Kasumi-1 (cell line): Measurements from ENCODE around the gene PNKD.

ENCODE experiments used
- DNase-seq, 2 experiments: peaks; one replicate each; lab custom pipeline; 2025; lab: John Stamatoyannopoulos, UW

The PNKD gene

DNA sequence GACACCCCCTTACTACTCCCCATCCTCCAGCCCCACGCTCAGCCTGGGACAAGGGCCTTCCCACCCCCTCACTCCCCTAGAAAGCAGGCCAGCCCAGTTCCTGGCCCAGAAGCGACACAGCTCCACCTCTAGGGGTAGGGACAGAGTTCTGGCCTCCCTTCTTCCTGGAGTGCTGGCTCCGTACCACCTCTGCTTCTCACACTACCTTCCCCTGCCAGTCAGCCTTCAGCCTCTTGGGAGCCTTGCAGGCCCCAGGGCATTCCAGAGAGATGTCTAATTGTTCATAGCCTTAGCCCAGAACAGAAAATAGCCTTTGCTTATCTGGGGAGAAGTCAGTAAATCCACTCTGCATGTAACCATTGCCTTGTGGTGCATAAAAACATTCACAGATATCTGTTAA is 73.3 kb downstream of the PNKD start:
- DNase-seq = no peak

DNA sequence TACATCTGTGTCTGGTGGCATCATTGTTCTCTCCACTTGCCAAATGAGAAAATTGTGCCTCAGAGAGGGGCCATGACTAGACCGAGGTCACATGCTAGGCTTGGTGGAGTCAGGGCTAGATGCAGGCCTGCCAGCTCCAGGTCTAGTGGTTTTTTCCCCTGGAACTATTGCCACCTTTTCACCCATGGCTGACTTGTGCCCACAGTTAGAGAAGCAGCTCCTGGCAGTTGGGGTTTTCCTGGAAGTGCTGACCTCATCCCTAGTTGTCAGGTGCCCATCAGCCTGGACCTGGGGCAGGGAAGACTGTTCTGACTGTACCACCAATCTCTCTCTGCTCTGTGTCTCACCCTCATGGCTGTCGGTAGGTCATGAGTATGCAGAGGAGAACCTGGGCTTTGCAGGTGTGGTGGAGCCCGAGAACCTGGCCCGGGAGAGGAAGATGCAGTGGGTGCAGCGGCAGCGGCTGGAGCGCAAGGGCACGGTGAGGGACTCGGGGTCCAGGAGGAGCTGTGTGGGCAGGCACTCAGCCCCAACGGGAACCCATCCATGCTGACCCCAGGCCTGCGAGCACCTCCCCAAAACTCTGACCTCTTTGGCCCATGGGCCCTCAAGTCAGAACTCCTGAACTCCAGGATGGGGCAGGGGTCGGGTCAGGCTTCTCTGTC is 73.9 kb downstream of the PNKD start:
- DNase-seq = no peak

DNA sequence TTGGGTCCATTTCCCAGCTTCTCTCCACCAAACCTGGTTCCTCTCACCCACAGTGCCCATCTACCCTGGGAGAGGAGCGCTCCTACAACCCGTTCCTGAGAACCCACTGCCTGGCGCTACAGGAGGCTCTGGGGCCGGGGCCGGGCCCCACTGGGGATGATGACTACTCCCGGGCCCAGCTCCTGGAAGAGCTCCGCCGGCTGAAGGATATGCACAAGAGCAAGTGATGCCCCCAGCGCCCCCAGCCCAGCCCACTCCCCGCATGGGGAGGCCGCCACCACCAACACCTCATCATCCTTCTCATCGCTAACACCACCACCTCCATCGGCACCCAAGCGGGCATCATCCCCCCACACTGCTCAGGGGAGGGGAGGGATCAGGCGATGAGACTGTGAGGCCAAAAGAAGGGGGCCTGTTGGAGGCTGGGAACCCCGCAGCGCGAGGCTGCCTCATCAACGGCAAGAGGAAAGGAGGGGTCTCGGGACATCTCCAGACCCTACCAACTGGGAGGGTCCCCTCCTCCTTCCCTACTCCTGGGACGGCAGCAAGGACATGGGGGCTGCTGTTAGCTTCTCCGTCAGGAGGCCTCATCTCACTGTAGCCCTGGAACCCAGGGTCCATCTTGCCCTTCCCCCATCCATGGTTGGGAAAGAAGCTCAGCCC is 74.6 kb downstream of the PNKD start:
- DNase-seq = no peak

DNA sequence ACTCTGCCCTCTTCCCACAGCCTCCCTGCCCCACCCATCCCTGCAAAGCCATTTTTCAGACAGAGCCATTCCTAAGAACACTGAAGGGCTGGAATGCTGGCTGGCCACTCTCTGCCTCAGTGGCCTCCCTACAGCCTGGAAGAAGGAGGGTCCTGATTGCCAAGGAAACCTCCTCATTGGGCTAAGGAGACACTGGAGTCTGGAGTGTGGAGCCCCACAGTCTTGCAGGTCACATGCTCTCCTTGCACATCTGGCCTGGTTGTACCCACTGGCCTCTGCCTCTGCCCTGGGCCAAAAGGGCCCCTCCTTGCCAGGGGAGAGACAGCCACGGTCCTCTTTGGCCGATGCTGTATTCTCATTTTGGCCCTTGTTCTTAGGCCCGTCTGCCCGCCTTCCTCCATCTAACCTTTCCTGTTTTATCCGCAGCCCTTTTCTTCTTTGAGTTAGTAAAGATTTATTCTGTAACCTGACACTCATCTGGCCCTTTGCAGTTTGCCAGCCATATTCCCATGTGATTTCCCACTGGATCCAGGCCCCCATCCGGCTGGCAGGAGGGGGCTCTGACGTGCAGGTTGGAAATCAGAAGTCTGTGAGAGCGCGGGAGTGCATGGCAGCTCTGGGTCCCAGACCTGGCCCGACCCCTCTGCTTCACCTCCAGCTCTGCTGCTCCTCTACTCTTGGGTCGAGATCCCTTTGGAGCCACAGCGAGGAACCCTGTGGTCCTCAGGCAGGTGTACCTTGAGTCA is 75.3 kb downstream of the PNKD start:
- no peak for DNase-seq

DNA sequence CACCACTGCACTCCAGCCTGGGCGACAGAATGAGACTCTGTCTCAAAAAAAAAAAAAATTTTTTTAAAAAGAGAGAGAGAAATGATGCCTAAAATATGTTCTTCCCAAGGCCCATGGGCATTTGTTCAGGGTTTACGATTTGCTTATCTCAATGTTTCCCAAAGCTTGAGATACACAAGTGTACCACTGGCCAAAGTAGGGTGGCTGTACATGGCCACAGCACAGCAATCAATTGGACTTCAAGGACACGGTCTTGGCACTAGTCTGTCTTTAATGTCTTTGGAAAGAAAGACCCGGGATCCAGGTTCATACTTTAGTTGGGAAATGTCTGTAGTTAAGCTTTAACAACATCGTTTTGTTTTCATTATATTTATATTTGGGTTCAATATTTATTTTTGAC is 76.9 kb downstream of the PNKD start:
- no peak for DNase-seq

DNA sequence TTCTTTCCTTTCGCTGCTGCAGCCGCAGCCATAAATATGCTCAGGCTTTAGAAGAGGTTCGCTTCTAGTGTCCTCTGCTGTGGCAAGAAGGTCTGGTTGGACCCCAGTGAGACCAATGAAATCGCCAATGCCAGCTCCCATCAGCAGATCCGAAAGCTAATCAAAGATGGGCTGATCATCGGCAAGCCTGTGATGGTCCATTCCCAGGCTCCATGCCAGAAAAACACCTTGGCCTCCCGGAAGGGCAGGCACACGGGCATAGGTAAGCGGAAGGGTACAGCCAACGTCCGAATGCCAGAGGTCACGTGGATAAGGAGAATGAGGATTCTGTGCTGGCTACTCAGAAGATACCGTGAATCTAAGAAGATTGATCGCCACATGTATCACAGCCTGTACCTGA is 83.7 kb downstream of the PNKD start:
- no peak for DNase-seq

DNA sequence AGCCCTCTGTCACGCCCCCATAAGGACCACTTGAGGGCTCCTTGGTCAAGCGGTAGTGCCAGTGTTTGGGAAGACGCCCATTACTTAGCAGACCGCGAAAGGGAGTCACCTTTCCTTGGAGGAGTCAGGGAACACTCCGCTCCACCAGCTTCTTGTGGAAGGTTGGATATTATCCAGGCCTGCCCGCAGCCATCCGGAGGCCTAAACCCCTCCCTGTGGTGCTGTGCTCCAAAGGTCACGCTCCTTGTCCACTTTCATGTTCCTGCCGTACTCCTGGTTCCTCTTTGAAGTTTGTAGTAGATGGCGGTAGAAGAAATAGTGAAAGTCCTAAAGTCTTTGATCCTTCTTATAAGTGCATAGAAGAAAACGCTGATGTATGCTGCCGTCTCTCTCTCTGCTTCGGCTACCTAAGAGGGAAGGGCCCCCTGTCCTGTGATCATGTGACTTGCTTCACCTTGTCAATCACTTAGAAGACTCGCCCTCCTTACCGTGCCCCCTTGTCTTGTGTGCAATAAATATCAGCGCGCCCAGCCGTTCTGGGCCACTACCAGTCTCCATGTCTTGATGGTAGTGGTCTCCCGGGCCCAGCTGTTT is 84.6 kb downstream of the PNKD start:
- no peak for DNase-seq

DNA sequence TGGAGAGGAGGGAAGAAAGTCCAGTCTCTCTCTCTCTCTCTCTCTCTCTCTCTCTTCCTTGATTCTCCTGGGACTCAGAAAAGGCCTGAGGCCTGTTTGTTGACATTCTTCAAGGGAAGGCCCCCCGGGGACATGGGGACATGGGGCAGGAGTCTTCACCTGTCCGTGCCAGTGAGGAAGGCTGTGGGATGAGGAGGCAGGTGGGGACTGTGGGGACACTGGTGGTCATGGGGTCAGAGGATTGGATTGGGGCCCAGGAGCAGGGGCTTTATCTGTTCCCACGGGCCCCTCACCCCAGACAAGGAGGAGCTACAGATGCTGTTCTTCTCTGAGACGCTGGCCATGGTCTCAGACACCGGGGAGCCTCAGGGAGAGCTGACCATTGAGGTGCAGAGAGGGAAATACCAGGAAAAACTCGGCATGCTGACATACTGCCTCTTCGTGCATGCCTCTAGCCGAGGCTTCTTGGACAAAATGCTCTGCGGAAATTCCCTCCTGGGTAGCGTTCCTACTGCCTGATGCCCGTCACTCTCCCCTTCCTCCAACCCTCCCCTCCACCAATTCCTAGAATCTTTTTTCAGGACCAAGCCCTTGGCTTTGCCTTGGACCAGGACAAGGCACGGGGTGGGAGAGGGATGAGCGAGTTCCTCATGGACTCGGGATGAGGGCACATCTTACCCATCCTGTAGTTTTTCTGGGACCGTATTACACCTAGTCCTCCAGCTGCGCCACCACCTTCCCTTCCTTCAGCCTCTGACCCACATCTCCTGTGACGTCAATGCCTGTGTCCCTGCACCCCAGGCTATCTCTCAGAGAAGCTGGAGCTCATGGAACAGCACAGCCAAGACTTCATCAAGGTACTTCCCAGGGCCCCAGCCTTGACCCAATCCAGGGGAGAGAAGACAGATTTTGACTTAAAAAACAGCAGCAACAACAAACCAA is 87.2 kb downstream of the PNKD start:
- DNase-seq = no peak

DNA sequence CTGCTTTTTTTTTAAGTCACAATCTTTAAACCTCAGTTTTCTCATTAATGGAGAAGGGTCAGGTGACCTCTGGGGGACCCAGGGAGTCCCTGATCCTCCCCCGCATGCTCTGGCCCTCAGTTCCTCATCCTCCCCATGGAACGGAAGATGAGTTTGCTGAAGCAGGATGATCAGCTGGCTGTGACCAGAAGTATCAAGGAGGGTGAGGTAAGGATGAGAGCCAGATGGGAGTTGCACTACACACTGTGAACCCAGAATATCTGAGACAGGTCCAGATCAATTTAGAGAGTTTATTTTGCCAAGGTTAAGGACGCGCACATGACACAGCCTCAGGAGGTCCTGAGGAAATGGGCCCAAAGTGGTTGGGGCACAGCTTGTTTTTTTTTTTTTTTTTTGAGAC is 90.1 kb downstream of the PNKD start:
- peak; percentile 26 to 50 for DNase-seq

DNA sequence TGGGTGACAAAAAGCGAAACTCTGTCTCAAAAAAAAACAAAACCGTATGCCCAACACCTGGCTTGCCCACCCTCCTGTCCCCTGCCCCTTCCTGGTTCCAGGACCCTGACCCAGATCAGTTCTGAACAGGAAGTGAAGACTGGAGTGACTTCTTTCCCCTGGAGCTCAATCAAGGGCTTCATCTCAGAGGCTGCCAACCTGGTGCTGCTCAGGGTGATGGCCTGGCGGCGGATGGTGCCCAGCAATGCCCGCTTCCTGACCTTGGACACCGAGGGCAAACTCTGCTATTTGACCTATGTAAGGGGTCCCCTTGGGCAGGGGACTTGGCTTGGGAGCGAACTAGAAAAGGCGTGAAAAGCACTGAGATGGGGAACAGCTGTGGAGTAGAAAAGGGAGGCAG is 92.3 kb downstream of the PNKD start:
- DNase-seq = no peak

DNA sequence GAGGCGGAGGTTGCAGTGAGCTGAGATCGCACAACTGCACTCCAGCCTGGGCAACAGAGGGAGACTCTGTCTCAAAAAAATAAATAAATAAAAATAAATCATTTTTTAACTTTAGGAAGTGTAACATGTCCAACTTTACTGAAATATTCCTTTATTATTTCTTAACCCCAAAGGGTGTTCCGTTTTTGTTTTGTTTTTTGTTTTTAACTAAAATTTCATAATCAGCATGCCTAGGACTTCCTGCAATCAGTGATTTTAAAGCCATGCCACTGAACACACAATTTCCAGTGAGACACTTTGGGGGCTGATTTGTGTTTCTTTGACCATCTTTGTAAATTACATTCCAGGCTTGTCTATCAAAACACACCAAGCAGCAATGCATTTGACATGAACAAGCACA is 93.4 kb downstream of the PNKD start:
- DNase-seq = no peak

DNA sequence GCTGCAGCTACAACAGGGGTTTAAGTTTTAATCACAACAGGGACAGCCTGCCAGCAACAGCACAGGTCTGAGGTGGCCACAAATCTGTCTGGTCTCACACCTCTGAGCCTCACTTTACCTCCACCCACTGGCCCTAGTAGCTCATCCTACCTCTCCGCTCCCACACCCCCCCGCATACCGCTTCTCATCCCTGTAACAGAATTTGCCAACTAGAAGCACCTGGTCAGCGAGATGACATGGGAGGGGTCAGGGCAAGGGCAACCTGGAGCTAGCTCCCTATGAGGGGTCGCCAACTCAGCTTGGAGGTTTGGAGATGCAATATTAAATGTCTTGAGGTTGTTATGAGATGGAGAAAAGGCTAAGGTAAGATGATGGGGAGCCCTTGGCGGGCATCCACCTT is 93.9 kb downstream of the PNKD start:
- no peak for DNase-seq

DNA sequence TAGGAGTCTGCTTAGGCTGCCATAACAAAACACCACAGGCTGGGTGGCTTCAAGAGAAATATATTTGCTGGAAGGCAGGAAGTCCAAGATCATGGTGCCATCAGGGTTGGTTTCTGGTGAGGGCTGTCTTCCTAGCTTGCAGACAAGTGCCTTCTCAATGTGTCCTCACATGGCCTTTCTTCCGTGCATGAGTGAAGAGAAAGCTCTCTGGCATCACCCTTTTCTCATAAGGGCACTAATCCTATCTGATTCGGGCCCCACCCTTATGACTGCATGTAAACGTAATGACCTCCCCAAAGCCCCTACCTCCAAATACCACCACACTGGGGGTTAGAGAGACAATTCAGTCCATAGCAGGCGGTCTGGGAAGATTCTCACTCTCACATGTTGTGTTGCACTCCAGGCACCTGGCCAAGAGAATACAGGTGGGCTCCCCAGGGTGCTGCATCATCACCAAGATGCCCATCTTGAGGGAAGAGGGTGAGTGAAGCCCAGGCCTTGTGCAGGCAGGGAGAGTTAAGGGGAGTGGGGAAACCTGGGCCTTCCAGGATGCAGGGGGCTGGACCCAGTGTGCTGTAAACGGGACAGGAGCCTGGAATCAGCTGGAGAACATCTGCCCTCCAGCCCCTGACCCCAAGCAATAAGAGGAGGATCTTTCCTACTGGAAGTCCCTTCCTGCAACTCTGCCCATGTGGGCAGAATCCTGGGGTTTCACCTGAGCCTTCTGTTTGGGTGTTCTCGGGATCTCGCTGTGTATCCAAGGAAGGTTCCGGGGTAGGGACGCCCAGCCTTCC is 96.5 kb downstream of the PNKD start:
- no peak for DNase-seq

DNA sequence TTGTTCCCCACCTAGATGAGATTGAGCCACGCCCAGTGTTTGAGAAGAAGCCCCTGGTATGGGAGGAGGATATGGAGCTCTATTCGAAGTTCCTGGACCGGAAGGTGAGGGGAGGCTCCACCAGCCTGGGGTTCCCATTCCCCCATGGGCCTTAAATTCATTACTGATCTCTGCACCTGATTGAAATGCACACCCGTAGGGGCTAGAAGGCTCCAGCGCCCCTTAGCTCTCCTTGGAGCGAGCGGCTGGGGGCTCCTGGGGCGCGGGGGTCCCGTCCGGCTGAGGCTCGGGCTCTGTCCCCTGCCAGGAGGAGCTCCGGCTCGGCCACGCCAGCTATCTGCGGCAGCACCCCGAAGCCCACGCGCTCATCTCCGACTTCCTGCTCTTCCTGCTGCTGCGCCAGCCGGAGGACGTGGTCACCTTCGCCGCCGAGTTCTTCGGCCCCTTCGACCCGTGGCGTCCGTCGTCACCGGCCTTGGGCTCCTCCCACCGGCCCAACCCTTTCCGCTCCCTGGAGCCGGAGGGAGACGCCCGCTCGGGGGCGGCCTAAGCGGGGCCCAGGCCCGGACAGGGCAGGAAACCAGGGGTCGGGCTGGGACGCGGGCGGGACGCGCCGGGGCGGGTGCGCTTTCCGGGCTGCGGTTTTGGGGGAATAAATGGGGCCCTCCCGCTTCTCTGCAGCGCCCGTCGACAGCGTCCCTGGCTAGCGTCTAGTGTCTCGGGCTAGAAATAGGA is 97.3 kb downstream of the PNKD start:
- peak; percentile 31 to 32 for DNase-seq

DNA sequence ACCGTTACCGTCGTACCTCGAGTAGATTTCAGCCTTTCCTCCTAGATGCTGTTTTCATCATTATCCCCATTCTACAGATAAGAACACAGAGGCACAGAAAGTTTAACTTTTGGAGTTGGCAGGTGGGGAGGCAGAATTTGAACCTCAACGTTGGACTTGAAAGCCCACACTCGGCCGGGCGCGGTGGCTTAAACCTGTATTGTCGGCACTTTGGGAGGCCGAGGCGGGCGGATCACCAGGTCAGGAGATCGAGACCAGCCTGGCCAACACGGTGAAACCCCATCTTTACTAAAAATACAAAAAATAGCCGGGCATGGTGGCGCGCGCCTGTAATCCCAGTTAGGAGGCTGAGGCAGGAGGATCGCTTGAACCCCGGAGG is 97.8 kb downstream of the PNKD start:
- DNase-seq = no peak

DNA sequence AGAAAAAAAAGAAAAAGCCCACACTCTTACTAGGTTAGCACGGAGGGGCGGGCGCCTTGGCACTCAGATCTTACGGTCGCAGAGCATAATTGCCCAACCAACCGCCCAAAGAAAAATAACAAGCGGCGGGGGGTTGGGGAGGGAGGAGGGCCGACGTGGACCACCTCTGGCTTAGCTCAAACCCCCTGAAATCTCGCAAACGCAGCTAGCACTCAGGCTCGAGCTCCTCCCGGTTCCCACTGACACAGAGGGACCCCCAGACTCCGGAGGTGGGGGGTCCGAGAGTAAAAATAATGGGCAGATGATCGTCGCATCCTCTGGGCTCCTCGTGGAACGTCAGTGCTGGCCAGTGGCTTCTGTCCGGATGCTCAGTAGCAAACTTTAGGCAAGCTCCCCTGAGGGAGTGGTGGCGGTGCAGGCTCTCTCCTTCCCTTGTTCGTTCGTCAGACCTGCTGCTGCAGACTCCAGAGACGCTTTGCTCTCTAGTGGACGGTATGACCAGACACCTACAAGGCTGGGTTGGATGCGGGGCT is 98.4 kb downstream of the PNKD start:
- DNase-seq = no peak

DNA sequence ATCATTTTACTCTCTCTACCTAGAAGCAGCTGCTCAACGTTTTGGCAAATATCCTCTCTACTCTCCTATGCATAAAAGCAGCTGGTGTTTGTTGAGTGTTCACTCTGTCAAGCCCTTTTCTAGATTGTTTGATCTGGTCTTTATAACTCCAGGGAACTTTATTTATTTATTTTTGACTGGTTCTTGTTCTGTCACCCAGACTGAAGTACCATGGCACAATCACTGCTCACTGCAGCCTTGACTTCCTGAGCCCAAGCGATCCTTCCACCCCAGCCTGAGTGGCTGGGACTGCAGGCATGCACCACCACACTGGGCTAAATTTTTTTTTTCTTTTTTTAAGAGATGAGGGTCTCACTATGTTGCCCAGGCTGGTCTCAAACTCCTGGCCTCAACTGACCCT is 99.0 kb downstream of the PNKD start:
- no peak for DNase-seq

DNA sequence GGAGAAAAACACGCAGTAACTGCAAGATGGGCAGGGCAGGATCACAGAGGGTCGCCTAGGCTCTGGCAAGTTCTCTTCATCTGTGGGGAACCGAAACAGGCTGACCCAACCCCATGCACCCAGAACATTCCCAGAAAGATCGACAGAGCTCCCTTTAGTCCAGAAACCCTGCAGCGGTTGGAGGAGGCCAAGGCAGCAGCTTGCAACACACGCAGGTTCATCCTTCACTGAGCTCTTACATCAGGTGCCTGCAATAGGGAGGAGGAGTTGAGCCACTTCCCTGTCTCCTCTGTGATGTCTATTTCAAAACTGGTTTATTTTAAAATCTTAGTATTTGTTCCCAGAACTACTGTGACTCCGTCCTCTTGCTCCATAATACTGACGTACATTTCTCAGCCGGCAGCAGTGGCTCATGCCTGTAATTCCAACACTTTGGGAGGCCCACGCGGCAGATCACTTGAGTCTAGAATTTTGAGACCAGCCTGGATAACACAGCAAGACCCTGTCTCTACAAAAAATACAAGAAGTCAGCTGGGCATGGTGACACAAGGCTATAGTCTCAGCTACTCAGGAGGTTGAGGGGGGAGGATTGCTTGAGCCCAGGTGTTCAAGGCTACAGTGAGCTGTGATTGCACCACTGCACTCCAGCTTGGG is 100.2 kb downstream of the PNKD start:
- DNase-seq = peak; percentile 10 to 13

DNA sequence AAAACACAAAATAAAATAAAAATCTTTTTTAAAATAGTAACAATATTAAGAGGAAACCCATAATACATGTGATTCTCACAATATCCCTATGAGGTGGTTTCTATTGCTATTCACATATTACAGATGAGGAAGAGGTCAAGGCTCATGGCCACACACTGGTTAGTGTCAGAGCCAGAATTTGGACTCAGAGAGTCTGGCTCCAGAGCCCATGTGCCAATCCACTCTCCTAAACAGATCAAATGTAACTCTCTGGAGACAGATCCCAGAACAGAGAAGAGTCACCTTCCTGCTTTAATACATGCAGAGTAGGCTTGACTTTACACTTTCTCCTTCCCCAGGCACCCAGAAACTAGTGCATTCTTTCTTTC is 101.6 kb downstream of the PNKD start:
- DNase-seq = no peak

DNA sequence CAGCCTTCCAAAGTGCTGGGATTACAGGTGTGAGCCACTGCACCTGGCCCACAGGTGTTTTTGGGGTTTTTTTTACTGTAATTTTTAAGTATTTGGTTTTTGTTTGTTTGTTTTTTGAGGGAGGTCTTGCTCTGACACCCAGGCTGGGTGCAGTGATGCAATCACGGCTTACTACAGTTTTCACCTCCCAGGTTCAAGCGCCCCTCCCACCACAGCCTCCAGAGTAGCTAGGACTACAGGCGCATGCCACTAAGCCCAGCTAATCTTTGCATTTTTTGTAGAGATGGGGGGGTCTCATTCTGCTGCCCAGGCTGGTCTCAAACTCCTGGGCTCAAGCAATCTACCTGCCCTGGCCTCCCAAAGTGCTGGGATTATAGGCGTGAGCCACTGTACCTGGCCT is 104.5 kb downstream of the PNKD start:
- no peak for DNase-seq
